A549 (cell line): ENCODE results near the gene ARSK.

ENCODE experiments used
- EP300 ChIP-seq, 2 experiments: fragments of >200 bp; sonication (Bioruptor Twin); formaldehyde crosslinking; IDR thresholded peaks; 2 replicates in 1 of 2; 3 replicates in 1 of 2; pipeline ENCODE4 v1.6.1; 2016 to 2017
- JUN ChIP-seq, 2 experiments: fragments of >200 bp; sonication (Bioruptor Twin); formaldehyde crosslinking; IDR thresholded peaks; 2 replicates in 1 of 2; 3 replicates in 1 of 2; pipeline ENCODE4 v1.6.1; 2016 to 2017
- KDM1A ChIP-seq: fragments of 200-600 bp; sonication (generic); IDR thresholded peaks from 2 replicates; pipeline ENCODE4 v1.6.1; 2016; ENCODE audit warnings: low read depth, mild to moderate bottlenecking
- NPAS2 ChIP-seq: fragments of 250-450 bp; sonication (Bioruptor Pico); IDR thresholded peaks from 2 replicates; pipeline ENCODE4 v1.8.0; 2022; ENCODE audit warnings: mild to moderate bottlenecking, moderate library complexity, borderline replicate concordance
- NR3C1 ChIP-seq: fragments of >200 bp; sonication (Bioruptor Twin); formaldehyde crosslinking; IDR thresholded peaks from 3 replicates; pipeline ENCODE4 v1.6.1; 2017
- POLR2A ChIP-seq: IDR thresholded peaks from 2 replicates; pipeline ENCODE4 v1.6.1; 2012; ENCODE audit warnings: mild to moderate bottlenecking, low read length
- RCOR1 ChIP-seq: fragments of 150-350 bp; IDR thresholded peaks from 2 replicates; pipeline ENCODE4 v1.6.1; 2014; ENCODE audit warnings: antibody characterized with exemption, low read length, low read depth
- RFX5 ChIP-seq: fragments of 450-650 bp; IDR thresholded peaks from 2 replicates; pipeline ENCODE4 v1.7.1; 2014; ENCODE audit warnings: antibody characterized with exemption, mild to moderate bottlenecking, moderate library complexity
- RNF2 ChIP-seq: fragments of 200-600 bp; sonication (generic); IDR thresholded peaks from 2 replicates; pipeline ENCODE4 v1.6.1; 2016; ENCODE audit warnings: low read depth, mild to moderate bottlenecking, antibody characterized with exemption, moderate library complexity, borderline replicate concordance
- SMC3 ChIP-seq: fragments of >200 bp; sonication (Bioruptor Twin); formaldehyde crosslinking; IDR thresholded peaks from 3 replicates; pipeline ENCODE4 v1.6.1; 2018; ENCODE audit warnings: inconsistent platforms
- TF ChIP-seq, protein P1 (sequence below): fragments of >200 bp; sonication (Bioruptor Twin); formaldehyde crosslinking; IDR thresholded peaks from 3 replicates; pipeline ENCODE4 v1.5.1; 2016
- TF ChIP-seq, protein P2 (sequence below): fragments of 250-450 bp; sonication (Bioruptor Pico); IDR thresholded peaks from 2 replicates; pipeline ENCODE4 v1.5.0; 2021; ENCODE audit warnings: mild to moderate bottlenecking, moderate library complexity, borderline replicate concordance

DNA sequence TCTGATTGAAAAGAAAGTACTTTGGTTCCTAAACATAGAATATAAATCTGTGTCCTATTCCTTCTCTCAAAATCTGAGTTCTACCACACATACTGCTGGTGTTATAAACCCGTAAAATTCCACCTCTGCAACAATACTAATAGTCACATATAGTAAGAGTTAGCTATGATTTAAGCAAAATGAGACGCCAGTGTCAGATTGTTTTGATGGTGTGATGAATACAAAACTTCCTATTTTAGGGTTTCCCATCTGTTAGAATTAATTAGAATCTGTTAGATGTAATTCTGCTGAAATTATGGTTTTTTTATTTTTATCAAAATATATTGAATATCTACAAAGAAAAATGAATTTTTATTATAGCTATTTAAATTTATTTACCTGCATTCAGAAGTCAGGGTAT lies 26.7 kb downstream of the ARSK start:
- TF ChIP-seq NR3C1 (no peak), NPAS2 (CRISPR knock-in tag) (no peak), KDM1A (no peak), POLR2A (no peak), RNF2 (no peak), JUN (IDR thresholded peaks at IDR 0.05) (no peak), SMC3 (no peak), RFX5 (no peak), RCOR1 (no peak), EP300 (IDR thresholded peaks at IDR 0.05) (no peak)
- TF ChIP-seq, protein P1, sequence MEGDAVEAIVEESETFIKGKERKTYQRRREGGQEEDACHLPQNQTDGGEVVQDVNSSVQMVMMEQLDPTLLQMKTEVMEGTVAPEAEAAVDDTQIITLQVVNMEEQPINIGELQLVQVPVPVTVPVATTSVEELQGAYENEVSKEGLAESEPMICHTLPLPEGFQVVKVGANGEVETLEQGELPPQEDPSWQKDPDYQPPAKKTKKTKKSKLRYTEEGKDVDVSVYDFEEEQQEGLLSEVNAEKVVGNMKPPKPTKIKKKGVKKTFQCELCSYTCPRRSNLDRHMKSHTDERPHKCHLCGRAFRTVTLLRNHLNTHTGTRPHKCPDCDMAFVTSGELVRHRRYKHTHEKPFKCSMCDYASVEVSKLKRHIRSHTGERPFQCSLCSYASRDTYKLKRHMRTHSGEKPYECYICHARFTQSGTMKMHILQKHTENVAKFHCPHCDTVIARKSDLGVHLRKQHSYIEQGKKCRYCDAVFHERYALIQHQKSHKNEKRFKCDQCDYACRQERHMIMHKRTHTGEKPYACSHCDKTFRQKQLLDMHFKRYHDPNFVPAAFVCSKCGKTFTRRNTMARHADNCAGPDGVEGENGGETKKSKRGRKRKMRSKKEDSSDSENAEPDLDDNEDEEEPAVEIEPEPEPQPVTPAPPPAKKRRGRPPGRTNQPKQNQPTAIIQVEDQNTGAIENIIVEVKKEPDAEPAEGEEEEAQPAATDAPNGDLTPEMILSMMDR = no peak
- TF ChIP-seq, protein P2, sequence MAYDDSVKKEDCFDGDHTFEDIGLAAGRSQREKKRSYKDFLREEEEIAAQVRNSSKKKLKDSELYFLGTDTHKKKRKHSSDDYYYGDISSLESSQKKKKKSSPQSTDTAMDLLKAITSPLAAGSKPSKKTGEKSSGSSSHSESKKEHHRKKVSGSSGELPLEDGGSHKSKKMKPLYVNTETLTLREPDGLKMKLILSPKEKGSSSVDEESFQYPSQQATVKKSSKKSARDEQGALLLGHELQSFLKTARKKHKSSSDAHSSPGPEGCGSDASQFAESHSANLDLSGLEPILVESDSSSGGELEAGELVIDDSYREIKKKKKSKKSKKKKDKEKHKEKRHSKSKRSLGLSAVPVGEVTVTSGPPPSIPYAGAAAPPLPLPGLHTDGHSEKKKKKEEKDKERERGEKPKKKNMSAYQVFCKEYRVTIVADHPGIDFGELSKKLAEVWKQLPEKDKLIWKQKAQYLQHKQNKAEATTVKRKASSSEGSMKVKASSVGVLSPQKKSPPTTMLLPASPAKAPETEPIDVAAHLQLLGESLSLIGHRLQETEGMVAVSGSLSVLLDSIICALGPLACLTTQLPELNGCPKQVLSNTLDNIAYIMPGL (CRISPR knock-in tag) = no peak
